Esophagus muscularis mucosa (tissue), 4 donors: Measurements from ENCODE around the gene RCAN1. TPM values are rescaled to one million over a fixed set of nuclear protein-coding genes. Genes with fewer than 3 reads are reported as not detected.
A peak's percentile ranks its signal among the peaks of the same experiment; 100 is the strongest.

Experiments used
- DNase-seq: peaks from one replicate; pipeline ENCODE4 v3.0.0-alpha.2; 2017; ENCODE audit errors: extremely low spot score
- H3K27ac ChIP-seq, 4 donors: fragments of 200-600 bp; sonication (generic); replicated peaks in 1 of 4; 1 replicate in 3 of 4; 2 replicates in 1 of 4; pipeline ENCODE4 v1.5.1; 2016 to 2019; ENCODE audit warnings: mild to moderate bottlenecking in 1 of 4
- H3K27me3 ChIP-seq, 4 donors: fragments of 200-600 bp; sonication (generic); one replicate each; pipeline versions ENCODE4 v1.5.1 to v1.6.0; 2016 to 2019
- H3K36me3 ChIP-seq, 4 donors: fragments of 200-600 bp; sonication (generic); one replicate each; pipeline ENCODE4 v1.5.1; 2016 to 2019
- H3K4me1 ChIP-seq, 4 donors: fragments of 200-600 bp; sonication (generic); one replicate each; pipeline ENCODE4 v1.5.1; 2016 to 2019
- H3K4me3 ChIP-seq, 4 donors: fragments of 200-600 bp; sonication (generic); 1 replicate in 2 of 4; 2 replicates in 2 of 4; pipeline ENCODE4 v1.5.1; 2016 to 2019; ENCODE audit warnings: mild to moderate bottlenecking in 4 of 4, moderate library complexity in 1 of 4
- H3K9me3 ChIP-seq, 4 donors: fragments of 200-600 bp; sonication (generic); 1 replicate in 3 of 4; 2 replicates in 1 of 4; pipeline ENCODE4 v1.5.1; 2016 to 2019
- EP300 ChIP-seq: sonication (generic); formaldehyde crosslinking; IDR thresholded peaks from one replicate; pipeline ENCODE4 v1.6.1; 2017; ENCODE audit warnings: antibody characterized with exemption
- POLR2A ChIP-seq: fragments of 450-650 bp; IDR thresholded peaks from one replicate; pipeline ENCODE4 v1.6.1; 2017; ENCODE audit warnings: antibody characterized with exemption, moderate library complexity, mild to moderate bottlenecking, low read depth
- POLR2AphosphoS5 ChIP-seq, 2 donors: sonication (generic); formaldehyde crosslinking; IDR thresholded peaks; one replicate each; pipeline ENCODE4 v1.6.1; 2017; ENCODE audit warnings: antibody characterized with exemption in 2 of 2
- WGBS: methylation state at CpG from one replicate; pipeline ENCODE4 v1.1.5; 2018; 5-methylcytosine and 5-hydroxymethylcytosine counted together
- intact Hi-C: fragments of 100-400 bp; cut with DNase I; formaldehyde crosslinking; loops from one replicate; pipeline ENCODE4 v1.15.1; 2023
- total RNA-seq, 4 donors: library from RNA; depleted of rRNA; stranded (reverse); fragments of >200 nt; gene quantifications; one replicate each; pipeline versions ENCODE4 v1.1.0 to v1.2.1, GENCODE V29; 2016
- TF ChIP-seq, protein P1 (sequence below), 3 experiments: fragments of 200-600 bp in 2 of 3; fragments of 450-650 bp in 1 of 3; sonication (generic) in 2 of 3; IDR thresholded peaks; one replicate each; pipeline ENCODE4 v1.5.1; 2017 to 2019; ENCODE audit warnings: antibody characterized with exemption in 3 of 3, mild to moderate bottlenecking in 2 of 3, moderate library complexity in 1 of 3

Gene RCAN1
- total RNA-seq, 4 donors from 2014 or later, result 32.4 to 58.8 (median 37.9) TPM

DNA sequence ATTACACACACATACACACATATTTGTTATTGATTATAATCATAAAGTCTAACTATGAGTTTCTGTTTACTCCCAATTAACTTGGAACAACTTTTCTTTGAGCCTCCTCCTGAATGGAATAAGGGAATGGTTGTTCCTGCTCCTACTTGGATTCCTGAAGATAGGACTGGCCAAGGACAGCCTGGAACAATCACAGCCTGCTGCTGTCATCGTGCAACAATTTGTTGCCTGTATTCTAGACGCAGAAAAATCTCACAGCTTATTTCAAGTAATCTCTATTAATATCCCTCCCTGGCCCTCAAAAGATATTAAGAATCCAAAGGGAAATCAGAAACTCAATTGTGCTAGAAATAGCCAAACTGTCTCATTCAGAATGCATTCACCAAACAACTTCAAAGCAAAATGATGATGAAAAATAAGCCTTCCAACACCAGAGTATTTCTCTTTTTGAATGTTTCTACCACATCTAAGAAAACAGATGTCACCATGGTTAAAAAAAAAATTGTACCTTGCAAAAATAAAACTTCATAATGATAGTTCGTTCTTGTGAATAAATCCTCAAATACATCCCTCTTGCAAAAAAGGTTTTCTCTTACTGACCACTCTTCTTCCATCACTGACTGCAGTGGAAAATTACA lies 30.9 kb downstream of the RCAN1 start:
- peaks cover 37 to 53% (median 40%) of the 10 kb centered on the region in 4 donors for H3K4me1 ChIP-seq
- TF ChIP-seq EP300 (no peak), POLR2AphosphoS5 (IDR thresholded peaks at IDR 0.05) (peak in 1 of 2 donors; percentile 43)
- DNase-seq, result no peak
- peaks cover 0 to 4% (median 0%) of the 10 kb centered on the region in 4 donors for H3K9me3 ChIP-seq
- intact Hi-C loops, result no loop called here
- H3K27ac ChIP-seq, result peak overlapping the region; percentile 8 to 60 (median 28)
- no peaks in the 10 kb centered on the region for H3K27me3 ChIP-seq
- 42% methylated on average over 3 of the region's 3 CpGs for WGBS
- H3K36me3 ChIP-seq, result no peaks in the 10 kb centered on the region
- no peak overlapping the region for H3K4me3 ChIP-seq

DNA sequence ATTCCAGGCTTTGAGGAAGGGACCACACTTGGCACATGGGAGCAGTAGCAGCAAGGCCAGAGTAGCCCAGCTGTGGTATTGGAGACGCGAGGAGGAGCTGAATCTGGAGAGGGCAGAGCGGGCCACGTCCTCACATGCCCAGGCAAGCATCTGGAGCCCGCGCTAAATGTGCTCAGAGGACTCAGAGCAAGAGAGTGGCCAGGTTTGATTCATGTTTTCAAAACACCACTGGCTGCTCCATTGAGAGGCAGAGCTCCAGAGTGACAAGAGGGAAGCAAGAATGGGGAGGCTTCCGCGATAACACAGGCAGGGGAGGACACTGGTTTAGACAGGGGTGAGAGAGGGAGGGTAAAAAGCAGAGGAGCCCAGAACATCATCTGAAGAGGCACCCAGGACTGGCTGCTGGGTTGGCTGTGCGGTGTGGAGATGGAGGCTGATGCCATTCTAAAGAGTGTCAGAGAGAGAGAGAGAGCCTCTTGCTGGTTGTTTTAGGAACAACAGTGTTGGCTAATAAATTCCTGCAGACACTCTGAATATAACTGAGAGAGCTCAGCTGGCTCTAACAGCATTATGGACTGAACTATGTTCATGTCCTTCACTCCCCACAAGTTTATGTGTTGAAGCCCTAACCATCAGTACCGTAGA lies 32.3 kb downstream of the RCAN1 start:
- WGBS, result 92% methylated on average over 10 of the region's 10 CpGs
- peak overlapping the region in 3 of 4 donors; percentile 28 to 60 (median 39) for H3K27ac ChIP-seq

DNA sequence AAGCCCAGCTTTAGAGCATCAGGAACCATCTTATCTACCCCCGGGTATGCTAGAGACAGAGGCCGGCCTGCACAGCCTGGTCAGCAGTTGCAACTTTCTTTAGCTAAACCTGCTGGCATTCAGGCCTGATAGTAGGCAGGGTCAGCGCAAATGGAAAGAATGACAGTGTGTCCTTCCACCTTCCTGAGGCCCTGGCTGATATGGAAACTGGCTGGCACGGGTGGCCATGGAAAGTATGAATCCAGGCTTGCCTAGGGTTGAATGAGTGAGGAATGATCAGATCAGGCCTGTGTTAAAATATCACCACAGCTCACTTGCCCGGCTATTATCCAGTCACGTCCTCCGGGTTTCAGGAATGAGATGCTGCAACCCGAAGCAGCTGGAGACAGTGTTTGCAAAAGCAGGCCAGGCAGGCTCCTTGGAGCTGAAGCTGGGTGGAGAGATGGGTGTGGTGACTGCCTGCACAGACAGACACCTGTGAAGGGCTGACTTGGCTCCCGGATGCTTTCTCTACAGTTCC lies 34.7 kb downstream of the RCAN1 start:
- Histone ChIP-seq H3K4me3 (no peak overlapping the region), H3K4me1 (peaks cover 56 to 81% (median 58%) of the 10 kb centered on the region in 4 donors), H3K27ac (peak overlapping the region; percentile 44 to 67 (median 63)), H3K27me3 (no peaks in the 10 kb centered on the region), H3K9me3 (no peaks in the 10 kb centered on the region), H3K36me3 (no peaks in the 10 kb centered on the region)
- 31% methylated on average over 9 of the region's 9 CpGs for WGBS
- intact Hi-C loops, result no loop called here
- no peak for TF ChIP-seq POLR2A
- TF ChIP-seq POLR2AphosphoS5 (IDR thresholded peaks at IDR 0.05), result peak; percentile 22 to 49
- DNase-seq, result no peak

More for the DNA sequence above, 32.3 kb downstream of the RCAN1 start:
- DNase-seq, result no peak
- H3K9me3 ChIP-seq, result peaks cover 0 to 4% (median 0%) of the 10 kb centered on the region in 4 donors
- H3K27me3 ChIP-seq, result no peaks in the 10 kb centered on the region
- no peak overlapping the region for H3K4me3 ChIP-seq
- no peaks in the 10 kb centered on the region for H3K36me3 ChIP-seq
- H3K4me1 ChIP-seq, result peaks cover 37 to 58% (median 40%) of the 10 kb centered on the region in 4 donors
- TF ChIP-seq, protein P1, sequence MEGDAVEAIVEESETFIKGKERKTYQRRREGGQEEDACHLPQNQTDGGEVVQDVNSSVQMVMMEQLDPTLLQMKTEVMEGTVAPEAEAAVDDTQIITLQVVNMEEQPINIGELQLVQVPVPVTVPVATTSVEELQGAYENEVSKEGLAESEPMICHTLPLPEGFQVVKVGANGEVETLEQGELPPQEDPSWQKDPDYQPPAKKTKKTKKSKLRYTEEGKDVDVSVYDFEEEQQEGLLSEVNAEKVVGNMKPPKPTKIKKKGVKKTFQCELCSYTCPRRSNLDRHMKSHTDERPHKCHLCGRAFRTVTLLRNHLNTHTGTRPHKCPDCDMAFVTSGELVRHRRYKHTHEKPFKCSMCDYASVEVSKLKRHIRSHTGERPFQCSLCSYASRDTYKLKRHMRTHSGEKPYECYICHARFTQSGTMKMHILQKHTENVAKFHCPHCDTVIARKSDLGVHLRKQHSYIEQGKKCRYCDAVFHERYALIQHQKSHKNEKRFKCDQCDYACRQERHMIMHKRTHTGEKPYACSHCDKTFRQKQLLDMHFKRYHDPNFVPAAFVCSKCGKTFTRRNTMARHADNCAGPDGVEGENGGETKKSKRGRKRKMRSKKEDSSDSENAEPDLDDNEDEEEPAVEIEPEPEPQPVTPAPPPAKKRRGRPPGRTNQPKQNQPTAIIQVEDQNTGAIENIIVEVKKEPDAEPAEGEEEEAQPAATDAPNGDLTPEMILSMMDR (IDR thresholded peaks at IDR 0.05), result peak; percentile 22 to 44 (median 30)
- TF ChIP-seq EP300 (no peak), POLR2AphosphoS5 (IDR thresholded peaks at IDR 0.05) (no peak), POLR2A (no peak)
- intact Hi-C loops, result no loop called here

DNA sequence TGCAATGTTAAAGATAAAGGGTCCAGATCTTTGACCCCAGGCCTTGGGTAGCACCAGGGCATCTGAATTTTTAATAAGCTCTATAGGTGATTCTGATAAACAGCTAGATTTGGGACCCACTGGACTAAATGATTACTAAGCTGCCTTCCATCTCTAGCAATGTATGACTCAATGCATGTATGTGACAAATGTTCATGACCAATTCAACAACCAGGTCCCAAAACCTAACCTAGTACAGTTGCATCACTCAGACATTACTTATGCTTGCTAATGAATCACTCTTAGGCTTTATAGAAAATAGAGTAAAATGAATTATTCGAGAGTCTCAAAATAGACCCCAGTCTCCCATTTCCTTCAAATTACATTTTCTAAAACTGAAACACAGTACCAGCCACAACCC lies 35.5 kb downstream of the RCAN1 start:
- 100% methylated on average over 1 of the region's 1 CpG for WGBS
- no peaks in the 10 kb centered on the region for H3K9me3 ChIP-seq
- no peak for DNase-seq
- intact Hi-C loops, result no loop called here
- H3K4me3 ChIP-seq, result no peak overlapping the region
- no peaks in the 10 kb centered on the region for H3K36me3 ChIP-seq
- no peaks in the 10 kb centered on the region for H3K27me3 ChIP-seq
- H3K27ac ChIP-seq, result peak overlapping the region; percentile 44 to 67 (median 63)
- TF ChIP-seq POLR2AphosphoS5 (IDR thresholded peaks at IDR 0.05) (no peak), EP300 (no peak), POLR2A (no peak)
- TF ChIP-seq, protein P1 (IDR thresholded peaks at IDR 0.05), result no peak
- H3K4me1 ChIP-seq, result peaks cover 54 to 81% (median 58%) of the 10 kb centered on the region in 4 donors

DNA sequence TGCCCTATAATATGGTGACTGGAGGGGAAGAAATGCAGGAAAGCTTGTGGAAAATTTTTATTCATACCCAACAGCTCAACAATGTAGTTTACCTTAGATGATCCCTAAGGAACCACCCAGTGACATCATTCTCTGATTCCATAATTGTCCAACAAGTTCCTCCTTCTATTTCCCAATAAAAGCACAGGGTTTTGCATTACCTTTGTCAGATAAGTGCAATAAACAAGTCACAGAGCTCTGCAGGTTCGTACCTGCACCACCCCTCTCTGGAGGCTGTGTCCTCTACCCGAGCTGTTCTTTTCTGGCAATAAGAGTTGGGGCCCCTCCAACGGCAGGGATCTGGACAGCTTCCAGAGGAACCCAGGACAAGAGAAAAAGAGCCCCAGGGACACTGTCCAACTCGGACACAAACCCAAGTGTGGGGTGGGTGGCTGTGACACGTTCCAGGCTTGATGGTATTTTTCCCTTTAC lies 38.8 kb downstream of the RCAN1 start:
- TF ChIP-seq POLR2AphosphoS5 (IDR thresholded peaks at IDR 0.05), result peak; percentile 25 to 28
- no peak for TF ChIP-seq EP300
- WGBS, result 46% methylated on average over 5 of the region's 5 CpGs
- no peaks in the 10 kb centered on the region for H3K27me3 ChIP-seq
- no peaks in the 10 kb centered on the region for H3K36me3 ChIP-seq
- intact Hi-C loops, result no loop called here
- peak overlapping the region; percentile 45 to 59 (median 56) for H3K27ac ChIP-seq
- no peak for DNase-seq
- no peaks in the 10 kb centered on the region for H3K9me3 ChIP-seq
- peaks cover 32 to 51% (median 37%) of the 10 kb centered on the region in 4 donors for H3K4me1 ChIP-seq
- no peak overlapping the region for H3K4me3 ChIP-seq
